ENCODE measurements around the gene SLC2A4RG. TPM values are rescaled to one million over a fixed set of nuclear protein-coding genes. Genes with fewer than 3 reads are reported as not detected.

SLC2A4RG gene
- total RNA-seq, 4 donors from 2014 or later, result 79.9 to 127 (median 96.2) TPM

GRCh38 chr20:63692436-63693082 lies 47.0 kb upstream of the SLC2A4RG start:
- DNase-seq (ENCODE audit: low spot score in 2 of 2), result no peak
- no peak overlapping the region for H3K4me3 ChIP-seq (ENCODE audit: low read depth, poor library complexity, severe bottlenecking)
- intact Hi-C loops (cut with DNase I; ENCODE audit: low total_unique reads), result no loop called here
- WGBS, 2 donors, result 54 to 69% methylated on average over 9 to 20 of the region's 20 CpGs
- TF ChIP-seq CTCF (IDR thresholded peaks at IDR 0.05) (no peak), POLR2A (IDR thresholded peaks at IDR 0.05) (no peak)

DNA sequence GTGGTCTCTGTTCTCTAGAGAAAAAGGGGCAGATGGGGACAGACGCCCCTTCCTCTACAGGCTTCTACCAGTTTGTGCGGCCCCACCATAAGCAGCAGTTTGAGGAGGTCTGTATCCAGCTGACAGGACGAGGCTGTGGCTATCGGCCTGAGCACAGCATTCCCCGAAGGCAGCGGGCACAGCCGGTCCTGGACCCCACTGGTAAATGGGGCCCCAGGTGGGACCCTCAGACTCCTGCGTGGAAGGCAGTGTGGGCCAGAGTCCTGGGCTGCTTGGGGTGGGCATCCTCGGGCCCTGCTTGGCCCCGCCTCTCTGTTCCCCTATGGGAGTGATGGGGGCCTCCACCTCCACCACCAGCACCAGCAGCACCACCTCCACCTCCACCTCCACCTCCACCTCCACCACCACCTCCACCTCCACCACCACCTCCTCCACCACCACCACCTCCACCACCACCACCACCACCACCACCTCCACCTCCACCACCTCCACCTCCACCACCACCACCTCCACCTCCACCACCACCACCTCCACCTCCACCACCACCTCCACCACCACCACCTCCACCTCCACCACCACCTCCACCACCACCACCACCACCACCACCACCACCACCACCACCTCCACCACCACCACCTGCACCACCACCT lies 46.4 kb upstream of the SLC2A4RG start:
- WGBS, 2 donors, result 83 to 93% methylated on average over 10 of the region's 10 CpGs

GRCh38 chr20:63693733-63694583 lies 45.6 kb upstream of the SLC2A4RG start:
- 90 to 95% methylated on average over 12 to 19 of the region's 21 CpGs for WGBS, 2 donors
- H3K4me3 ChIP-seq (ENCODE audit: low read depth, poor library complexity, severe bottlenecking), result no peak overlapping the region
- no peak for DNase-seq (ENCODE audit: low spot score in 2 of 2)
- intact Hi-C loops (cut with DNase I; ENCODE audit: low total_unique reads), result no loop called here
- TF ChIP-seq POLR2A (IDR thresholded peaks at IDR 0.05) (no peak), CTCF (IDR thresholded peaks at IDR 0.05) (no peak)

More for the DNA sequence above, 46.4 kb upstream of the SLC2A4RG start:
- TF ChIP-seq CTCF (IDR thresholded peaks at IDR 0.05) (no peak), POLR2A (IDR thresholded peaks at IDR 0.05) (no peak)
- no peak for DNase-seq (ENCODE audit: low spot score in 2 of 2)
- intact Hi-C loops (cut with DNase I; ENCODE audit: low total_unique reads), result no loop called here
- H3K4me3 ChIP-seq (ENCODE audit: low read depth, poor library complexity, severe bottlenecking), result no peak overlapping the region

- no peak overlapping the region for H3K4me3 ChIP-seq (ENCODE audit: low read depth, poor library complexity, severe bottlenecking)
- no peak for TF ChIP-seq CTCF (IDR thresholded peaks at IDR 0.05)
- TF ChIP-seq POLR2A (IDR thresholded peaks at IDR 0.05), result no peak
- intact Hi-C loops (cut with DNase I; ENCODE audit: low total_unique reads), result no loop called here
- WGBS, 2 donors, result 74% methylated on average over 12 to 17 of the region's 37 CpGs
- DNase-seq (ENCODE audit: low spot score in 2 of 2), result no peak
Measured at GRCh38 chr20:63694584-63695423, 44.8 kb upstream of the SLC2A4RG start.

Data from lower leg skin (tissue), 4 donors.